GM19467 (cell line): Measurements from ENCODE around the gene ERC1.

Experiments used
- ATAC-seq: cut with Tn5 transposase; IDR thresholded peaks from one replicate; pipeline ENCODE4 v1.9.1; 2021; ENCODE audit warnings: mild to moderate bottlenecking, moderate library complexity; ENCODE audit not compliant: unreplicated experiment

The ERC1 gene

DNA sequence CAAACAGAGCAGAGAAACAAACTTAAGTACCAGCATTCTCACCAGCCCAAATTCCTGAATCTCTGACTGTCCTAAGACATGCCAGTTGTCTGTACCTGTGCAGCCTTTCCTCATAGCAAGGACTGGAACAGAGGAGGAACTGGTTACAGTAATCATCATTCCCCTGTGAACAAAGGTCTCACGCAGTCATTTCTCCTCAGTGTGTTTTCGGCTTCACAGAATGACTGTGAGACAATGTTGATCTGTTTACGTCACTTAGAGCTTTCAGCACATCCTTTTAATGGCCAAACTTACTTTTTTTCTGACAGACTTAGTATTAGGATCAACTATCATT, 434.3 kb downstream of the ERC1 start:
- ATAC-seq = no peak

DNA sequence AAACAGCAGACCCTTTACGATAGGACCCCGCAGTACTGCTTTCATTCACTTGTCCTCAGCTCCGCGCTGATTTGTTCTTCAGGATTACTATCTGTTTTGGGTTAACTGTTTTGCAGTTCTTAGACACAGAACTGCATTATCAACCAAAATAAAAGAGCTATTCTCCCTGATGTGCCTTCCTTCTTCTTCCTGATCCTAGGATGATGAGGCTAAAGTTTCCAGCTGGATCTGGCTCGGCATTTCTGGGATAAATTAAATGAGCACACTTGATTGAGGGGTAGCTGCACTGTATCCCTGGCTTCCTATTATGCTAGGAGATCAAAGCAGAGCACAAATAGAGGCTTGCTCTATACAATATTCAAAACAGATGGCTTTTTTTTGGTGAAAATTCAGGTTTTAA, 437.6 kb downstream of the ERC1 start:
- ATAC-seq = no peak

DNA sequence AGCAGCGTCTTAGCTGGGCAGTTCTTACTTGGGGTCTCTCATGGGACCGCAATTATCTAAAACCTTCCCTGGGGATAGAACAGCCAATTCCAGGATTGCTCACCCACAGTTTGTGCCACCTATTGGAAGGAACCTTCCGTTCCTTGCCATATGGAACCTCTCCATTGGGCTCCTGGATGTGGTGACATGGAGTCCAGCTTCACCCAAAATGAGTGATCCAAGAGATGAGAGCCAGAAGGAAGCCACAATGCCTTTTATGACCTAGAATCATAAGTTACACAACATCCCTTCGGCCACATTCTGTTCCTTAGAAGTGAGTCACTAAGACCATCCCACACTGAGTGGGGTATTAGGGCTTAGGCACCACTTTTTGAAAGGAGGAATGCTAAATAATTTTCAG, 439.0 kb downstream of the ERC1 start:
- ATAC-seq = no peak

DNA sequence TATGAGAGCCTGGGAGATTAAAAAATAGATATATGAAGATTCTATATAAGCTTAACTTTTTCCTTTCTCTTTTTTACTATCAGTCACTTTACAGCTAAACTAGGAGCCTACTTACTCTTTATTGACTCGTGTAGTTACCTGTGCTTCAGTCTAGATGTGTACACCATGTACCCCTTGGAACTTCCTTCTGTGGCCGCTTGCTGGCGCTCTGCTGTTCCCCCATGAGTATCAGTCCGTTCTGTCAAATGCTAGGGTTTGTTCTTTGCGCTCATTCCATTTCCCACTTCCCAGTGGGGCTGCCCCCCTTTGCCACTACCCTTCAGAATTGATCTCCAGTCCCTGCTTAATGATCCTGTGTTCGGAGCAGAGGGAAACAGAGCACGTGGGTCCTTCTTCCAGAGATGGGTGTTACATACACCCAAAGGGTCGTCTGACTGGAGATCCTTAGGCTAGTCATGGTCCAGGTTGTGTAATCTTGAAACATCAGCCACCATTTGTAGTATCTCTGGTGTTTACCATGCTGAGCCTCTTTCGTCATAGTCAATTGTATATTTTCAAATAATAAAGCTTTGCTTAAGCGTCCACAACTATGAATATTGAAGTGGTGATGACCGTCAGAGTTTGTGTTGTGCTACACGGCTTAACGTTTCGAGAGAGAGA, 443.4 kb downstream of the ERC1 start:
- no peak for ATAC-seq

DNA sequence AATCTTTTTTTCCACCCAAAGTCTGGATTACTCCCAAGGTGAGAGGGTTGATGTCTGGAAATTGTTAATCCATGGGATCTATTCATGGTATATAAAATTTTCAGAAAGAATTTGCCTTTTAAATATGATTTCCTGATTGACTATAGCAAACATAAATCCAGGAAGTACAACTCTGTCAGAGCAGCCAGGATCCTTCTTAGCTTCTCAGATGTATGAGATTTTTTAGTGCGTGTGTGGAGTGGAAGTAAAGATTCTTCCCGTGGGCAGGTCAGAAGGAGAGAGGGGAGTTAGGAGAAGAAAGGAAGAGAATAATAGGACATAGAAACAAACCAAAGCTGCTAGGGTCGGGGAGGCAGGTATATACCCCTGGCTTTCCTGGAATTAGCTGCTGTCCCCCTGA, 444.0 kb downstream of the ERC1 start:
- no peak for ATAC-seq

DNA sequence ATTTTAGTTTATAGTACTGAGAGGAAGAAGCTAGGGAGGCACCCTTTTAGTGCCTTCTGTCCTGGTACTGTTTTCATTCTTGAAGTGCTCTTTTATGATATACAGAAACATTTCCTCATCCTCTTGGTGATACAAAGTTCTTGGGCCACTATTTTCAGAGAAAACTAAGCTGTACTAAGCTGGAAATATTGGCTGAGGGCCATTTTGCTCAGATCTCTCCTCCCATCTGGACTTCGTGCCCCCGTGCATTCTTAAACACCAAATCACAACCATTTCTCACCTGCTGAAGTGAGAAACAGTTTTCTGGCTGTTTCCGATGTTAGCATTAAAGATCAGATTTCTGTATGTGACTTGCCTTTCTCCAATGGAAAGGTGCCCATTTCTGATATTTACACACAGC, 444.4 kb downstream of the ERC1 start:
- no peak for ATAC-seq

DNA sequence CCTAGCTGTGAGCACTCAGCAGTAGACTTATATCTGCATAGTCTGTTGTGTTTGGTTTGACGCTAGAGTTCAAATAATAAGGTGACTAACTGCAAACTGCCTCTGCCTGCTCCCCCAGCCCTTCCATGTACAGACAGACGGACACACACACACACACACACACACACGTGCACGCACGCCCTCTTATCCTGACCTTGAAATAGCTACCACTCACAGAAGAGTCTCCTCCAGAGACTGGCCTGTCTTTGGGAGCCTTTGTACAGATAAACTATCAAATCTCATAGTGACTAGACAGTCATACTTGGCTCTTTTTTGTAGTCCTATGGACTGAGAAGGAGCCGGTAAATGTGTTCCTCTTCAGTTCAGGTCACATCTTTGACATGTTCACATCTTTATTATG, 445.0 kb downstream of the ERC1 start:
- no peak for ATAC-seq

DNA sequence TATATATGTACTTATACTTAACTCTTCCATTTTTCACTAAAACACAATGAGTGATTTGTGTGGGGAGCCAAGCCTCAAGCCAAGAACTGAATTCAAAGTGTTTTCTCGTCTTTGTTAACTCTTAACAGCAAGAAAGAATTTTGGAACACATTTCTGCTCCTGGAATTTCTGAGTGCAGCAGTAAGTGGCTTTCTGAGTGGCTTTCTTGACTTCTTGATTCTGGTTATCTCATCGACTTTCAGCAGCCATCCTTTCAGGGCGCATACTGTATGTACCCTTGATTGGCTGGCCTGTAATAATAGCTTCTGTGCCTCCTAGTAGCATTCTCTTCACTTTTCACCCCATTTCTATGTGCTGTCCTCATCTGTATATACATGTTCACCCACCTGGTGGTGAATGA, 446.0 kb downstream of the ERC1 start:
- ATAC-seq = no peak

DNA sequence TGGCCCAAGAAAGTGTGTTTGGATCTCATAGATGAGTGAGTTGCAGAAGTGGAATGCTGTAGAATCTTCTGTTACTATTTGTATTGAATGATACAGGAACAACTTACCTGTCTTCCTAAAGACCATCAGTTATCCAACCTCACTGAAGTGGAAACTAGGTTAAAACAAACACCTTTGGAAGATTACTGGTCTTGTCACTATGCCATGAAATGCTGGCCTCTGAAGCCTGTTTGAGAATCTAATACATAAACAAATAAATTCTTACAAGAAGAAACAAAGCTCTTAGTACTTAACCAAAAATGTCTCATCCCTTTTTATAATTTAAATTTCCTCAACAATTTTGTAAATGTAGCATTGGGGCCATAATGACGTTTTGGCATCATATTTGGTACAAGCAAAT, 448.2 kb downstream of the ERC1 start:
- no peak for ATAC-seq

DNA sequence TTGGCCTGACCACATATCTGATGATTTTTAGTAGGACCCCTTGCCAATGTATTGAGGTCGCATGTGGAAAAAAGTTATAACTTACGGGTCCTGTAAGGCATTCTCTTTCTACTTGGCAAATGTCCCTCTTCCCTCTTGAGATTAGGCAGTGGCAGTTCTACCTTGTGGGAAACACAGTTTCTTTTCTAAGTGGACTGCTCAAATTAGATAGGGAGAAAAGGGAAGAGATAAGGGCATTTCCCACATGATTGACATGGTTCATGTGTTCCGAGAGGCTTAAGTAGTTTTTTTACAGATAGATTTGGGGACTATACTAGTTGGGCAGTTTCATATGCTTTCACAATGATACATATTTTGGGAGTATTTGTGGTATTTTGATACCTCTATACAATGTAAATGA, 448.7 kb downstream of the ERC1 start:
- ATAC-seq = no peak

DNA sequence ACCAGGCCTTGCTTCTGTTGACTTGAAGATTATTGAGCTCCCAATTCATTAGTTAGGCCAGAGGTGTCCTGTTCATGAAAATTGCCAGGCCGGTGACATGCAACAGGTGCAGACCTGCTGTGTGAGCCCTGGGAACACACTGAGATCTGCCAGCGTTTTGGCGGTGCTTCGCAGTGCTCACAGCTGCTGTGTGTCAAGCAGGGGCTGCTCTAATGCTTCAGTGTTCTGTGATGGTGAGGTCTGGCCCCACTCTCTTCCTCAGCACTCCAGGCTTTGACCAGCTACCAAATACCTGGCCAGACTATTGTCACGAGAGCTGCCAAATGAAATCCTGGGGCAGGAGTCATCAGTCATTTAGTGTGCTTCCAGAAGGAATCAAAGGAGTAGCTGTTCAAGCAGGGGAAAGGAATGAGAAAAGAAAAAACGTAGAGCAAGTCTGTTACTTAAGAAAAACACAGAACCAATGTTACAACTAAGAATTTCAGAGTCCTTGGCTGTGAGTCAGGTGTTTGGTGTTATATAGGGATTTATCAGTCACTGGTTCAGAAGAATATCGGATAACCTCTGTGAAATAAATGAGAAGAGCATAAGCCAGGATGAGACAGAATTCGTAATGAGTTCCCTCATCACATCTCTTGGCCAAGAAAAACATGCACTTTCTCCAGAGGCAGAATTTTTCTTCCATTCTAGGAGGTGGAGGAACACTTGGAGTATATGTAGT, 452.6 kb downstream of the ERC1 start:
- ATAC-seq = no peak

DNA sequence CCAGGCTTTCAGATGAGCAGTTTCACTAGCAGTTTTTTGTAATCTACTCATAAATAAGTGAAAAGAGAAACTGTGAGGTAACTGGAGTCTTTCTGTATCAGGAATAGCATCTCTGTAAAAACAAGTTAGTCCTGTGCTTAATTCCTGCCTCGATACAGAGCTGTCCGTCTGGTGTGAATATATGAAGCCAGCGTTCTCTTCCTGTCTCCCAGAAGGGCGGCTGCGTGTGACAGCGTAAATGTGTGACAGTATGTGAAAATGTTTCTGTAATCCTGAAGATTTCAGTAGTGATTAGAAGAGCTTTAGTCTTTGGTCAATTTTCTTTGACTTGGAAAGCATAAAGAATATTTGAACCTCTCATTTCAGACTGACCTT, 453.1 kb downstream of the ERC1 start:
- ATAC-seq = no peak

DNA sequence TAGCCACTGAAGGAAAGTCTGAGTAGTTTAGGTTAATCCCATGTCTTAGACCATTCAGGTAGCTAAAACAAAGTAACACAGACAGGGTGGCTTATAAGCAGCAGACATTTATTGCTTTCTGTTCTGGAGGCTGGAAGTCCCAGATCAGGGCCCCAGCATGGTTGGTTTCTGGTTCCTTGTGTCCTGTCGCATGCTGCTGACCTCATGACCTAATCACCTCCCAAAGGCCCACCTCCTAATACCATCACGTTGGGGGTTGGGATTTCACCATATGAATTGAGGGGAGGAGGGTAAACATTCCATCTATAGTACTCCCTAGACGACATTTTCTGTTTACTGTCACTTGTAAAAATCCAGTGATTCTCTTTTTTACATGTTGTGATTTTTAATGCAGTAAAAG, 454.8 kb downstream of the ERC1 start:
- no peak for ATAC-seq

DNA sequence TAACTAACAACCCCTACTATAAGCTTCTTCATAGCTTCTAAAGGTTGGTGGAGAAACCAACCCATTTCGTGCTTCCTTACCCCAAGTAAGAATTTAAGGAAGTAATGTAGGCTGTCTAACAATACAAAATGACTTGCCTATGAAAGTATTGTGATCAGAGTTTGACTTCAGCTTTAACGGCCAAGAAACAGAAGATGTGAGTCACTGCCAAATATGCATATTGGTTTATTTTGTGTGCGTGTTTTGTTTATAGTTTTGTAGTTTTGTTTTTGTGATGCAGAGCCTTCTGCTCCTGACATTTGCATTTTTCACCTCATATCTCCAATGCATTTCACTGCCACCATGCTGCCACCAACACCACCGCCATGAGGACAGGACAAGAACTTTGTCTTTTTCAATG, 457.3 kb downstream of the ERC1 start:
- ATAC-seq = no peak

DNA sequence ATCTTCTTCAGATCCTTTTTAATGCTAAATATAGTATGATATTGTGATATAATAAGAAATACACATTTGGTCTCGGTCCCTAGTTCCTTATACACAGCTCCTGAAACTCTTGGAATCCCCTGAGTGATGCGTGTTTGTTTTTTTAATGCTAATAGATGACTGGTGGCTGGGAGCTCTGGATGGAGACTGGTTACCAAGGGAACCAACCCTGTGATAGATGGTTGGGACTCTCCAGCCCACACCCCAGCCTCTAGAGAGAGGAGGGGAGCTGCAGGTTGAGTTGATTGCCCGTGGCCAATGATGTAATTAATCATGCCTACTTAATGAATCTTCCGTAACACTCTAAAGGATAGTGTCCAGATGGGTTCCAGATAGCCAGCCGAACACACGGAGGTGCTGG, 462.8 kb downstream of the ERC1 start:
- no peak for ATAC-seq

DNA sequence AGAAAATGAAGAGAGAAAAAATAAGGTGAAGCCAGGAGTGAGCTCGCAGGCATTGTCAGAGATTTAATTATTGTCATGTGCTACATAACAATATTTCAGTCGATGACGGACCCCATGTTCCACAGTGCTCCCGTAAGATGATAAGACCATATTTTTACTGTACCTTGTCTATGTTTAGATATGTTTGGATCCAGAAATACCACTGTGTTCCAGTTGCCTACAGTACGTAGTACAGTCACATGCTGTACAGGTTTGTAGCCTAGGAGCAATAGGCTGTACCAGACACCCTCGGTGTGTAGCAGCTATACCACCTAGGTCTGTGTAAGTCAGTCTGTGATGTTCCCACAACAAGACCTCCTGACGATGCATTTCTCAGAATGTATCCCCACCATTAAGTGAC, 465.9 kb downstream of the ERC1 start:
- ATAC-seq = no peak

DNA sequence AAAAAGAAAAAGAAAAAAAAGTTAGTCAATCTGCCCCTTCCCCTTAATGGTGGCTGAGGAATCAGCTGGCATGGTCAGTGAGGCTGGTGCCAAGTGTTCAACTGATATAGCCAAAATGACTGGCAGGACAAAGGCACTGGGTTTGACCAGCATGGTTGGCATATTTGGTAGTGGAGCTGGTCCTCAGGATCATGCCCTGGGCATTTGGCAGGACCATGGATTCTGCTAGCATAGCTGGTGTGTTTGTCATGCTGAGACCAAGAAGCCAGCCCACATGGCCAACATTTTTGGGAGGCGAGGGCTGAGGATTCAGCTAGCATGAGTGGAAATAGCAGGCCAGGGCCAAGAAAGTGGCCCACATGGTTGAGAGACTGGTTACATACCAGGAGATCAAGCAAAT, 466.9 kb downstream of the ERC1 start:
- ATAC-seq = no peak

DNA sequence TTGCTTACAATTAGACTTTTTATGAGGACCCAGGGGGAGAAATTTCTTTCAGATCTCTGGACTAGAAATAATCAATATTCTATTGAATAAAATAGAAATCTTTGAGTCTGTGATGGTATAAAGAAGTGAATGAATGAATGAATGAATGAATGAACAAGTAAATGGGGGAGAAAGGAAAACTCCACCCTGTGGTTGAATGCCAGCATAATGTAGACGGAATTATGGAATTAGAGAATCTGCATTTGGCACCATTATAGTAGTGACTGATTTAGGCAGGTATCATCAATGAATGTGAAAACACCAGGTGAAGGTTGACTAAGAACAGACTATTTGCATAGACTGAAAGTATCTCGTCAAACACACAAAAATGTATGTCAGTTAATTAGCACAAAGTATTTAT, 468.3 kb downstream of the ERC1 start:
- ATAC-seq = no peak

DNA sequence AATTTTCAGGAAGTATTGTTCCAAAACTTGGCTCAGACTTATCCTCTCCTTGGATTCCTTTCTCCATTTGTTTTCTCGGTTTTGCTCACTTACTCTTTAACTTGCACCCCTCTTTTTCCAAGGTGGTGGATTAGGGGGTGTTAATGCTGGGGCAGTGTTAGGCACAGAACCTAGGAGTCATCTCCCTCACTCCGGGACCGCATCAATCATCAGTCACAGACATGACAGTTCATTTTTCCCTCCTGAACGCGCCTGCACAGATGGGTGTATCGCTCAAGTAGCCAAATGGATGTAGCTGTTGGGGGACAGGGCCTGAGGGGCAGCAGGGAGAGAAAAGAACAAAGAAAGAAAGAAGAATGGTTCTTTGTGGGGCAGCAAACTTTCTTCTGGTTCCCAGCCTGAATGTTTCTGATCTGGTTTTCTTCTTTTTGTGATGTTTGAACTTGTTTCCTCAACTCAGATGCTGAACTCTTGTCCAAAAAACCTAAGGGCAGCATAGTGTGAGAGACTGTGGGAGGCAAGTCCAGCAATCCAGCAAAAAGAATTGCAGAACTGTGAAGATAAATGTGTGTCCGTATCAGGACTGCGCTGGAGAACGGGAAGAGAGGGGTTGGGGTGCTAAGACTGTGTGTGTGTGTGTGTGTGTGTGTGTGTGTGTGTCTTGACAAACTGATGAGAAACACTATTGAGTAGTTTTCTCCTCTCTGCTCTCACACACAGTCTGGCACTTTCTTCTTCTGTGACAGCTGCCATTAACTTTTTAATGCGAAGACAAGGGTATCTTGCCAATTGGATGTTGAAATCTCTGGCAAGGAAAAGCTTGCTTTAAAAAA, 472.3 kb downstream of the ERC1 start:
- ATAC-seq = no peak

DNA sequence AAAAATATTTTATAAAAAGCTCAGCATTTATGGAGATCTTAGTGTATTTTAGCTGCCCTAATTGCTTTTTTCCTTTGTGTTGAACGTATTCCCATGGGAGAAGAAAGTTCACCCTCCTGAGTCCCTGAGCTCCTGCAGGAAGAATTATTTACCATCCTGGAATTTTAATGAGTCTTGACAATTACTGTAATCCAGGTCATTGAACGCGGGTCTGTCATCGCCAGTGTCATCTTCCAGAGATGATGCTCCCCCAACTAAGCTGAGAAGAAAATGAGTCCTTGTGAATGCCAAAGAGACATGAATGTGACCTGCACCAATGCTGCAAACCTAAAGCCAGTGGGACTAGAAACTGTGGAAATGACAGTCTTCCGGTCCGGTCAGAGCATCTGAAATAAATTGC, 473.9 kb downstream of the ERC1 start:
- ATAC-seq = no peak

DNA sequence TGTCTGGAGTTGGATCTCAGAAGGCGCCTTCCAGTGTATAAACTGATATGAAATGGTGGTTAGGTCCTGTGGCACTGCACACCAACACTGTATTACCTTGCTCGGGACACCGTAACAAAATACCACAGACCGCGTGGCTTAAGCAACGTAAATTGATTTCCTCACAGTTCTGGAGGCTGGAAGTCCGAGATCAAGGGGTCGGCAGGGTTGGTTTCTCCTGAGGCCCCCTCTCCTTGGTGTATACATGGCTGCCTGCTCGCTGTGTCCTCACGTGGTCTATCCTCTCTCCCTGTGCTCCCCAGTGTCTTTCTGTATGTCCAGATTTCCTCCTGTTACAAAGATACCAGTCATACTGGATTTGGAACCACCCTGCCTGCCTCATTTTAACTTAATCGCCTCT, 475.0 kb downstream of the ERC1 start:
- ATAC-seq = no peak

DNA sequence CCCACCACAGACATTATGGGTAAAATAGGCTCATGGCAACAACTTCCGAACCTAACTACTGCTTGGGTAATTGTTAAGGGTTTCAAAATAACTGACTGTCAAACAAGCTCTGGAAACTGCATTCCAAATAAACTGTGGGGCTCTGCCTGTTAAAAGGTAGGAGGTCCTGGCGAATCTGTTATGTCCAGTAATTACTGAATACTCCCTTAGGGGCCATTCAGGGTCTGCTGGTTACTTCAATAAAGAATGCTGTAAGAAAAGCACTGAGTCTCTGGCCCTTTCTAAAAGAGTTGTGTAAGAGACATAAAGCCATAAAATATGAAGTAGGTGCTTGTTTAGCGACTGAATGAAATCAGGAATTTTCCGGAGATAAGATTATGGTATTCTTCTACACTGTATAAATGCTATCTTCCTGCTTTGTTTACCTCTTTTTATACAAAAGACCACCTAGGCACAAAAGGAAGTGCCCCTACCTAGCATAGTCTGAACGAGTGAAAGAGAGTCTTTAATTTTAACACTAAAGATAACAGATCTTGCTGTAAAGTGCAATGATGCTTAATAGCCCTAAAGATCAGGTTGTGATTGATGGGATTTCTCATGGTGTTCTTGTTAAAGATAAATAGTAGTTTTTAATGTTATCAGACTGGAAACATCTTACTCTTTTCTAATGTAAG, 475.6 kb downstream of the ERC1 start:
- ATAC-seq = no peak
